HG02885 (cell line): ENCODE measurements around the gene OR2L13.
"Not testable (repeated sequence)": the region's sequence is repeated elsewhere in the genome, so short reads cannot be mapped to it uniquely, and the experiment has no call there.

Experiments used
- ATAC-seq: cut with Tn5 transposase; IDR thresholded peaks from one replicate; pipeline ENCODE4 v1.9.1; 2021; ENCODE audit warnings: mild to moderate bottlenecking; ENCODE audit not compliant: unreplicated experiment, poor library complexity

Gene OR2L13, protein sequence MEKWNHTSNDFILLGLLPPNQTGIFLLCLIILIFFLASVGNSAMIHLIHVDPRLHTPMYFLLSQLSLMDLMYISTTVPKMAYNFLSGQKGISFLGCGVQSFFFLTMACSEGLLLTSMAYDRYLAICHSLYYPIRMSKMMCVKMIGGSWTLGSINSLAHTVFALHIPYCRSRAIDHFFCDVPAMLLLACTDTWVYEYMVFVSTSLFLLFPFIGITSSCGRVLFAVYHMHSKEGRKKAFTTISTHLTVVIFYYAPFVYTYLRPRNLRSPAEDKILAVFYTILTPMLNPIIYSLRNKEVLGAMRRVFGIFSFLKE

DNA sequence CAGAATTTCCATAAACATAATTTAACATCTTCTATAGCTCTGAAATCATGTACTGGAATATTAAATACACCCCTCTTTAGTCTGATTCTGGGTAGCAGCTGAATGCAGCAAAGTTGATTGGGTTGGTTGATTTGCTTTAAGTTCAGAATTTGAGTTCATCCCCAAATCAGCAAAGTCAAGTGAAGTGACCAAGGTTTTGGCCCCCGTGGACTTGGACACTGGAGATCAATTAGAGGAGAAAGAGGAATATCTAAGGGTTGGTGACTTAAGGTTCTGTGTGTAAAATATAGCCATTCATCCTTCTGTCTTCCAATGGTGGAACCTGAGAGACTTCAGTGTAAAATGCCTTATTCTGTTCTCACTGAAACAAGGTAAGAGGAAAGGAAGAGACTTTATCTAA lies at the start of gene OR2L13:
TSS of gene OR2L13 (plus strand) at position 301 of the 400 bp plus-strand sequence. CDS start 4,192 bp downstream, outside the sequence.
- ATAC-seq: no peak

DNA sequence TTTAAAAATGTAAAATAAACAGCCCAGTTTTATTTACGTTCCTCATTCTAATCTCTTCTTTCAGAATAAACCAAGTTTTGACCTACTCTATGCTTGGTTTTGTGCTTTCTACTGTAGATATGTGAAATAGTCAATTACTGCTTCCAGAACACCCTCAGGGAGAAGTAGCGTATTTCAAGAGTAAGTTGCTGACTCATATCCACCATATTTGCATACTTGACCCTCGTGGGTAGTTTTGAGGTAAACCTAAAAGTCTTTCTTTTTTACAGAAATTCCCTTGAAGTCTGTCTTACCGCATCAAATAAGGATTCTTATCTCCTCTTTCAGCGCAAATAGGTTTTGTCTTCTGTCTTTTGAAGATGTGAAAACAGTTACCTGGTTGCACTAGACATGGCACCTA lies 49.8 kb upstream of the OR2L13 start:
- peak; percentile 79 for ATAC-seq

DNA sequence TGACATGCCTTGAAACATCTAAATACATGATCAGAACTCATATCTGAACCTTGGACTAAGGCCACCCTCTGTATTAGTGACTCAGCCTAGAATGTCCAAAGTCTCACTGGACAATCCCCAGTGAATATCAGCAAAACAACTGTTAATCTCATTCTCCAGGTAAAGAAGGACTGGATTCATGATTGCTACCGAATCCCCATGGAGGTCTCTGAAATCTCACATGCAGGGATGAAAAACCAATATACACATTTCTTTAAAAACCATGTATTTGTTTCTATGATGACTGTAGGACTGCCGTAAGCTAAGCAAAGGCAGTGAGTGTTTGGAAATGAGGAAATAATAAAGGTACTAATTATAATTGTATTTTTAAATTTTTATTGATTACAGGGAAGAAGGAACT lies 48.4 kb upstream of the OR2L13 start, which contains the start of gene OR2L3:
TSS of gene OR2L3 (plus strand) at position 301 of the 400 bp plus-strand sequence. CDS start 13,846 bp downstream, outside the sequence.
- ATAC-seq: no peak

DNA sequence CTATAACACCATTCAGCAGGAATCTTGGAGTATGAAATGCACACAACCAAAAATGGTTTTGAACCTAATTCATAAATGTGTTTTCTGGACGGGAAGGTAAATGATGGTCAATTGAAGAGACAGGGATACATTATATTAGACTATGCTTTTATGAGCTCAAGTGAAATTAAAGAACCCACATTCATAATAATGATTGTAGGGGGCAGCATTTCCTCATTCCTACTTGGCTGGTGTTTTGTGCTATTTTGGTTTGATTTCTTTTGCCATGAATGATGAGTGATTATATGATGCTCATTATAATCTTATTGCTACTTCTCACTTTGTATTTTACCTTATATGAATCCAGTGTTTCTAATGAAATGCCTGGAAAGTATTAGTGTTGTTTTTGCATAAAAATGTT lies 48.0 kb upstream of the OR2L13 start:
- no peak for ATAC-seq

DNA sequence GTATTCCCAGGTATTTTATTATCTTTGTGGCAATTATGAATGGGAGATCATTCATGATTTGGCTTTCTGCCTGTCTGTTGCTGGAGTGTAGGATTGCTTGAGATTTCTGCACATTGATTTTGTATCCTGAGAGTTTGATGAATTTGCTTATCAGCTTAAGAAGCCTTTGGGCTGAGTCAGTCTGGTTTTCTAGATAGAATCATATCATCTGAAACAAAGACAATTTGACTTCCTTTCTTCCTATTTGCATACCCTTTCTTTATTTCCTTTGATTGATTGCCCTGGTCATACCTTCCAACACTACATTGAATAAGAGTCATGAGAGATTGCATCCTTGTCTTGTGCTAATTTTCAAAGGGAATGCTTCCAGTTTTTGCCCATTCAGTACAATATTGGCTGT lies 40.3 kb upstream of the OR2L13 start:
- no peak for ATAC-seq

DNA sequence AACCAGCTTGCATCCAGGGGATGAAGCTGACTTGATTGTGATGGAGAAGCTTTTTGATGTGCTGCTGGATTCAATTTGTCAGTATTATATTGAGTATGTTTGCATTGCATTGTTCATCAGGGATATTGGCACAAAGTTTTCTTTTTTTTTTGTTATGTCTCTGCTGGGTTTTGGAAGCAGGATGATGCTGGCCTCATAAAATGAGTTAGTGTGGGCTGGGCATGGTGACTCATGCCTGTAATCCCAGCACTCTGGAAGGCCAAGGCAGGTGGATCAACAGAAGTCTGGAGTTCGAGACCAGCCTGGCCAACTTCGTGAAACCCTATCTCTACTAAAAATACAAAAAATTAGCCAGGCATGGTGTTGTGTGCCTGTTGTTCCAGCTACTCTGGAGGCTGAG lies 39.7 kb upstream of the OR2L13 start:
- no peak for ATAC-seq

DNA sequence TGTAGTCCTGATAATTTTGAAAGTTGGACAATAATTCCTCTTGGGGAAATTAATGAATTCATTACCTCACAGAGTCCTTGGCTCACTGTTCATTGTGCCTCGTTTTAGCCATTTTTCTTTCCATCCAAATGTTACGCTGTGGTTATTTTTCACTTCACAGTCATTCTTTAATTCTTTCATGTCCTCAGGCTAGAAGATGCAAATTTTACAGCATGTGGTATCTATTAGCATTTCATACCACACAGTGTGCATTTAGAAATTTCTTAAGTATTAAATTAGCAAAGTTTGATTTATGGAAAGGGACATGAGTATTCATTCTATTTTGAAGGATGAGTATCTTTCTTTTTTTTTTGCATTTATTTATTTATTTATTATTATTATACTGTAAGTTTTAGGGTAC lies 29.9 kb upstream of the OR2L13 start:
- no peak for ATAC-seq

DNA sequence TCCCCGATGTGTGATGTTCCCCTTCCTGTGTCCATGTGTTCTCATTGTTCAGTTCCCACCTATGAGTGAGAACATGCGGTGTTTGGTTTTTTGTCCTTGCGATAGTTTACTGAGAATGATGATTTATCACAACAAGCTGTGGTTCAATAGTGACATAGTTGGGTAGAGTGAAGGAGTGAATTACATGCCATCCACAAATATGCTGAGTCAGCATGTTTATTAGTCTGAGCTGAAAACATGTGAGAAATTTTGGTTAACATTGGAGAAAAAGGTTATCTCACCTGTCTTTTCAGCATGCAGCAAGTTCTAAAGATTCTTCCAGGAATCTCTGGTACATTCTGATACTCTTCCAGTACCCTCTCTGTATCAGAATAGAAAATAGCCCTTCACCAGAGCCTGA lies 29.4 kb upstream of the OR2L13 start:
- ATAC-seq: no peak

DNA sequence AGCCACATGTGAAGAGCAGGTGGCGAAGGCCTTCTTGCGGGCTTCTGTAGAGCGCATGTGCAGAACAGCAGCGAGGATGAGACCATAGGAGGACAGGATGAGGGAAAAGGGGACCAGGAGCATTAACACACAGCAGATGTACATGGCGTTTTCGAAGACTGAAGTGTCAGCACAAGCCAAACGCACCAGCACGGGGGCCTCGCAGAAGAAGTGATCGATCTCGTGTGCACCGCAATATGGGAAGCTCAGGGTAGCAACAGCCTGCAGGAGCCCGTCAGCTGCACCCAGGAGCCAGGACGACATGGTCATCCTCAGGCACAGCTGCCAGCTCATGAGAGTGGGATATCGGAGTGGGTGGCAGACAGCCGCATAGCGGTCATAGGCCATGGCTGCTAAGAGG lies 11.1 kb upstream of the OR2L13 start:
- ATAC-seq: not testable (repeated sequence)

DNA sequence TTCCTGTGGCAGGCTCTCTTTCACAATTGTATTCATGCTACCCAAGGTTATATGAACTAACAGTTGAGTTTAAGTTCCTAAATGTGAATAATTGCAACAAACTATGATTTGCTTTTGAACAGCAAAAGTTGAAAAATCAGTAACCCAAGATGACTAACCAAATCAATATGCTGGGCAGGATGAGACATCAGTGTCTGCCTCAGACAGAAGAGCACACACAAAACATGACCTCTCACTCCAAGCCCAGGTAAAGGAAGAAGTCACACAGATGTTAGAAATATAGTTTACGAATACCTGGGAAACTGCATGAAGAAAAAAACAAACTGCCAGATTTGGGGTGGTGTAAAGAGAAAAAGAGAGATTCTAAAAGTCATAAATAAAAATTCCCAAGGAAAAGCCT lies 3.5 kb downstream of the OR2L13 start:
- no peak for ATAC-seq

DNA sequence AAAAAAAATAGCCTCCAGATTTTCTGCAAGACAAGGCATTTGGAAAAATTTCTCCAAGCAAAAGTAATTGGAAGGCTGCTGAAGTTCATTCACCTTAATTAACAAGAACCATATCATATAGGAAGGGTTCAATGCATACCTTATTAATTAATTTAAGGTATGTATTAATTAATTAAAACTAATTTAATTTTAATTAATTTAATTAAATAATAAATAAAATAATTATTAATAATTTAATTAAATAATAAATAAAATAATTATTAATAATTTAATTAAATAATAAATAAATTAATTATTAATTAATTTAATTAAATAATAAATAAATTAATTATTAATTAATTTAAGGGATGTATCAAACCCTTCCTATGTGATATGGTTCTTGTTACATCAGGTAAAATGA lies 7.9 kb downstream of the OR2L13 start:
- ATAC-seq: no peak

DNA sequence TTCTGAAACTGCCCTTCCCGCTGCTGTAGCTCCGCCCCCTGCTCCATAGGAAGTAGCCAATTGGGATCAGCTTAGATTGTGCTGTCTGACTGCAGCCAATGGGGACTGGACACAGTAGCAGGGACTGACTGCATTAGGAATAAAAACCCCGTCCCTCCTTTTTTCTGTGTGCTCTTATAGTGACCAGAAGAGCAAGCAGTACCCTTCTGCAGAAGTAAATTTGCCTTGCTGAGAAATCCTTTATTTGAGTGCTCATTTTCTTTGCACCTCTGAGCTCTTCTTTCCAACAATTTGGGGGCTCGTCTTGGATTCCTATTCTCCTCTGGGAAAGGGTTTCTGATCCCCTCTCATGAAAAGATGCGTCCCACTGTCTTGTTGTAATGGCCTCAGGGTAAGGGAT lies 16.2 kb downstream of the OR2L13 start:
- ATAC-seq: no peak

DNA sequence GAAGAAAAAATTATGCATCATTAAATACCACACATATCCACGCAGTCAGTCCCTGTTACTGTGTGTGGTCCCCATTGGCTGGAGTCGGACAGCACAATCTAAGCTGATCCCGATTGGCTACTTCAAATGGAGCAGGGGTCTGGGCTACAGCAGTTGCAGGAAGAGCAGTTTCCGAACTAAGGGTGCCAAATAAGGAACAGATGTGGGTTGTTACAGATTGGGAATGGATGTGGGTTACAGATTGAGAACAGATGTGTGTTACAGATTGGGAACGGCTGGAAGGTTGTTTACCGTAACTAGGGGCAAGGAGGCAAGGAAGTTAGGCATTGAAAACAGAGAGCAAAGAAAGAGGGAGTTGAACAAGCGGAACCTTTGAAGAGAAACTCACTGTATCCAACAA lies 19.9 kb downstream of the OR2L13 start:
- no peak for ATAC-seq

DNA sequence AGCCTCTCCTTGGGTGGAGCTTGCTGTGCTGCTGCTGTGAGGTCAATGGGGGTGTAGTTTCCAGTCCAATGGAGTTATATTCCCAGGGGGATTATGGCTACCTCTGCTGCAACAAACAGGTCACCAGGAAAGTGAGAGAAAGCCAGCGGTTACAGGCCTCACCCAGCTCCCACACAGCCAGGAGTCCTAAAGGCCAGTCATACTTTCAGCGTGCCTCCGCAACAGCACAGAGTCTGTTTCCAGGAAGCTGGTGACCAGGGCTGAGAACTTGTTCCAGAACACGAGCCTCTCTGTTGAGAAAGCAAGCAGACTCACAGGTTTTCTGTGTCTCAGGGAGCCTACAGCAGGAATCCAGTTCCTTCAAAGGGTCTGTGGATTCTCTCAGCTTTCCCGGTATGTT lies 32.7 kb downstream of the OR2L13 start:
- no peak for ATAC-seq

DNA sequence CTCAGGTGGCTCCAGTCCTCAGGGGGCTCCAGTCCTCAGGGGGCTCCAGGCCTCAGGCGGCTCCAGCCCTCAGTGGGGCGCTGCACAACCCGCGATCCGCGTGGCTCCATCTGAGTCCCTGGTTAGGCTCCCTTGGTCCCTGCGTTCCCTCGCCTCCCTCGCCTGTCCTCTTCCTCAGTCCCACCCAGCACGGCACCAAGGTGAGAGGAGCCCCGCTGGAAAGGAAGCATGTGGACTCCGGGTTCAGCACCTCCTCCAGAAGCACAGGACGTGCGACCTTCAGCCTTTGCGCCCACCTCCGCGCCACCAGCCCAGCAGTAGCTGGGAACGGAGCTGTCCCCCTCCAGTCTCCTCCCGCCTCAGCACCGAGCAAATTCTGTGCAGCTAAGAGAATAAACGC lies 41.8 kb downstream of the OR2L13 start:
- no peak for ATAC-seq

DNA sequence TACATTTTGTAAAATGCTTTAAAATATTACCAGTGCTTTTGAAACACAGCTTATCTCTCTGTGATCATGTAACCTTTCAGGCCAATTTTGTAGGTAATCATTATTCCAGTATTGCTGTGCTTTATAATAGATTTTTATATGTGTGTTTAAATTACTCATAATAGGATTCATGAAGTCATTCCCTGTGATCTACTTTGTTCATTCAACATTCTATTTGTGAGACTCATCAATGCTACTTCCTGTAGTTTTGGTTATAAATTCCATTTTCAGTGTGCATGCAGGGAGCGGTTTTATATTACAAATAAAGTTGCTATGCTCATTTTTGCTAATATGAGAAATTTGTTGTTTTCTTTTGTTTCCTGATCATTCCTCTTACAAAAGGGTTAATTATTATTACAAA lies 45.9 kb downstream of the OR2L13 start:
- no peak for ATAC-seq

DNA sequence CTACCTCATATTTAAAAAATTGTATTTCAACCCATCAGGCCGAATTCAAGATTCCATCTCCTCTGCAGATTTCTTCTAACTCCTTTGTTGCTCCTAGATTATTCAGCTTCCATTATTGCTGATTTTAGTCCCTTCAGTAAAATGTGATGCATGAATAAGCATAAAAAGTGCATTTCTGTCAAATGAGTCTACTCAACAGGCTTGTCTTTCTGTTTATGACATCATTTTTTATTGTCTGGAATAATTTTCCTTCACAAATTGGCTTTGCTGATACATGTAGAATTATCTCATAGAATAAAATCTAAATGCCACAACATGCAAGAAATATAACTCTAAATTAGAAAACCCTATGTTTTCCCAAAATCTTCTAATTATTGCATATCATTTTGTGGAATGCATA lies 48.3 kb downstream of the OR2L13 start:
- ATAC-seq: no peak

DNA sequence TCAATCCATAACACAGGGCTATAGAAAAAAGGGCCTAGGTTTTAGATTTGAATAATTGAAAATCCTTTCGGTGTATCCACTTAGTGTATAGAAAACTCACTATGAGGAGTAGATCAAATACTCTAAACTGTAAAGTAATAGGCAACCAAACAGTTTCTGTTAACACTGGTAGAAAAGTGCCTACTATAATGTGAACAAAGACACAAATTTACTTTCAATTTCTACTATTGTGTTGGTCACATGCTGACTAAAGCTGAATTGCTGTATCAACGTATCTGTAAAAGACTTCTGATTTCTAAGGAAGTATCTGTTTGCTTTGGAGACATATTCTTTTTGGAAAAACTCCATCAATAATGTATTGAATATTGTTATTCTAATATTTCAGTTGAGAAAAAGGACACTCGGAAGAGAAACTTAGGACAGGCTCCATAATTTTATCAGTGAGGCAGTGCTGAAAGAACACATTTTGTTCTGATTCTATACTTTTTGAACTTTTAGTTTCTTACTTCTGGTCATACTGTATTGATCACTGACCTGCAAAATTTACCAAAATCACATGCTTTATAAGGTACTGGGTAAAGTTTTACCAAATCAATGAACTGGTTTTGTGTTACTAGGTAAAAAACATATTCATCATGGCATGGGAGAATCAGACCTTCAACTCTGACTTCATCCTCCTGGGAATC lies 49.7 kb downstream of the OR2L13 start, which contains the start of gene OR2M5:
TSS of gene OR2M5 (plus strand) at position 636 of the 686 bp plus-strand sequence. CDS start at position 636, 0 bp downstream.
- ATAC-seq: no peak
